Glomerular endothelial cell (primary cell): ENCODE data around the gene CSTF2. TPM values are rescaled to one million over a fixed set of nuclear protein-coding genes. Genes with fewer than 3 reads are reported as not detected.

Experiments
- DNase-seq: peaks from one replicate; pipeline ENCODE4 v3.0.0-alpha.2; 2011; ENCODE audit warnings: low read depth, low spot score; ENCODE audit errors: extremely low read depth
- total RNA-seq: library from RNA; depleted of rRNA; stranded (reverse); fragments of >200 nt; gene quantifications from 2 replicates; pipeline ENCODE4 v1.2.3, GENCODE V29; 2015

The CSTF2 gene
- total RNA-seq, 1 donor from 2014 or later: 23.5 TPM

GRCh38 chrX:100868273-100868672, 48.1 kb downstream of the CSTF2 start:
- DNase-seq: no peak

- no peak for DNase-seq
Measured at GRCh38 chrX:100870527-100870926, 50.3 kb downstream of the CSTF2 start.

GRCh38 chrX:100871594-100872560, 51.7 kb downstream of the CSTF2 start:
- DNase-seq: no peak

GRCh38 chrX:100874325-100874724, 54.1 kb downstream of the CSTF2 start, which contains the start of gene NOX1:
NOX1 (minus strand) TSS chrX:100874359; CDS start chrX:100874139, 220 bp downstream.
- no peak for DNase-seq

GRCh38 chrX:100880368-100880767, 60.2 kb downstream of the CSTF2 start:
- no peak for DNase-seq

- DNase-seq: no peak
Measured at GRCh38 chrX:100883654-100884053, 63.5 kb downstream of the CSTF2 start.

Other genes with a start within 250 kb of the CSTF2 start
- not detected in 2 replicates for gene TNMD, start 235.5 kb upstream of the CSTF2 start, total RNA-seq
- gene TSPAN6, start 183.6 kb upstream of the CSTF2 start, total RNA-seq: 32.5 and 34.1 TPM in 2 replicates
- 55.9 and 61.9 TPM in 2 replicates for gene SRPX2, start 176.2 kb upstream of the CSTF2 start, total RNA-seq
- gene SYTL4, start 88.3 kb upstream of the CSTF2 start, total RNA-seq: 10.5 and 24.0 TPM in 2 replicates
- not detected in 2 replicates for gene NOX1, start 54.0 kb downstream of the CSTF2 start, total RNA-seq
- gene XKRX, start 108.5 kb downstream of the CSTF2 start, total RNA-seq: 0.23 TPM in 1 of 2 replicates, not detected in the other
- gene ARL13A, start 149.3 kb downstream of the CSTF2 start, total RNA-seq: not detected in 2 replicates
- 9.5 and 17.6 TPM in 2 replicates for gene TRMT2B, start 231.7 kb downstream of the CSTF2 start, total RNA-seq